GM21529 (cell line): ENCODE results near the gene EDC4.
"Not testable (repeated sequence)": the region's sequence is repeated elsewhere in the genome, so short reads cannot be mapped to it uniquely, and the experiment has no call there.

Experiments
- ATAC-seq: cut with Tn5 transposase; IDR thresholded peaks from one replicate; pipeline ENCODE4 v1.9.1; 2021; ENCODE audit not compliant: unreplicated experiment

The EDC4 gene

GRCh38 chr16:67872631-67873434 lies at the start of gene EDC4:
TSS of gene EDC4 (plus strand) at chr16:67873052. CDS start at chr16:67873262, 210 bp downstream.
- ATAC-seq = peak; percentile 78

GRCh38 chr16:67825119-67825518 lies 47.7 kb upstream of the EDC4 start:
- no peak for ATAC-seq

GRCh38 chr16:67825906-67826305 lies 46.9 kb upstream of the EDC4 start:
- ATAC-seq = no peak

- no peak for ATAC-seq
Observed at GRCh38 chr16:67828651-67829050, 44.2 kb upstream of the EDC4 start.

GRCh38 chr16:67833030-67833414 lies 39.8 kb upstream of the EDC4 start:
- no peak for ATAC-seq

GRCh38 chr16:67833415-67834241 lies 39.2 kb upstream of the EDC4 start:
- peak; percentile 96 for ATAC-seq

- no peak for ATAC-seq
Observed at GRCh38 chr16:67834242-67834614, 38.6 kb upstream of the EDC4 start.

- ATAC-seq = not testable (repeated sequence)
Observed at GRCh38 chr16:67837190-67837589, 35.7 kb upstream of the EDC4 start.

- ATAC-seq = no peak
Observed at GRCh38 chr16:67837811-67838210, 35.0 kb upstream of the EDC4 start.

GRCh38 chr16:67841198-67841815 lies 31.5 kb upstream of the EDC4 start:
- ATAC-seq = no peak

GRCh38 chr16:67841816-67842508 lies 30.9 kb upstream of the EDC4 start, which contains the start of gene THAP11:
TSS of gene THAP11 (plus strand) at chr16:67842320. CDS start at chr16:67842555, 235 bp downstream.
- peak; percentile 45 for ATAC-seq

GRCh38 chr16:67842509-67843342 lies 30.1 kb upstream of the EDC4 start:
- peak; percentile 7 for ATAC-seq

GRCh38 chr16:67843343-67843765 lies 29.5 kb upstream of the EDC4 start:
- no peak for ATAC-seq

- no peak for ATAC-seq
Observed at GRCh38 chr16:67844497-67844896, 28.4 kb upstream of the EDC4 start.

GRCh38 chr16:67845291-67846062 lies 27.4 kb upstream of the EDC4 start:
- ATAC-seq = no peak

- no peak for ATAC-seq
Observed at GRCh38 chr16:67846063-67846319, 26.9 kb upstream of the EDC4 start.

- ATAC-seq = peak; percentile 56
Observed at GRCh38 chr16:67846320-67847063, 26.4 kb upstream of the EDC4 start, which contains the start of gene NUTF2. TSS of gene NUTF2 (plus strand) at chr16:67846933. CDS start at chr16:67865131, 18,198 bp downstream.

GRCh38 chr16:67847064-67847861 lies 25.6 kb upstream of the EDC4 start, which contains the start of gene CENPT:
TSS of gene CENPT (minus strand) at chr16:67847693. CDS start at chr16:67833859, 13,834 bp downstream.
- ATAC-seq = peak; percentile 42
